Loucy (cell line): Measurements from ENCODE around the gene GPC5.

Experiments used
- H2AFZ ChIP-seq: fragments of 200-600 bp; sonication (generic); 2 replicates; pipeline ENCODE4 v1.6.0; 2016; ENCODE audit warnings: antibody characterized with exemption, mild to moderate bottlenecking, low read length, moderate library complexity
- H3F3A ChIP-seq: fragments of 200-600 bp; 2 replicates; pipeline ENCODE4 v1.6.0; 2016; ENCODE audit warnings: antibody characterized with exemption, low read depth, mild to moderate bottlenecking
- H3K27me3 ChIP-seq: fragments of 200-600 bp; sonication (generic); 2 replicates; pipeline ENCODE4 v1.6.1; 2014; ENCODE audit warnings: low read length, mild to moderate bottlenecking; ENCODE audit not compliant: insufficient read depth, poor library complexity, severe bottlenecking
- H3K36me3 ChIP-seq: fragments of 200-600 bp; sonication (generic); 2 replicates; pipeline ENCODE4 v1.6.1; 2016; ENCODE audit warnings: low read length; ENCODE audit not compliant: insufficient read depth
- H3K4me1 ChIP-seq: fragments of 200-600 bp; sonication (generic); 2 replicates; pipeline ENCODE4 v1.5.1; 2014; ENCODE audit warnings: low read length, mild to moderate bottlenecking; ENCODE audit not compliant: insufficient read depth, poor library complexity, severe bottlenecking
- H3K4me2 ChIP-seq: fragments of 200-600 bp; sonication (generic); 2 replicates; pipeline ENCODE4 v1.6.0; 2014; ENCODE audit warnings: antibody characterized with exemption, low read length, low read depth, mild to moderate bottlenecking; ENCODE audit not compliant: poor library complexity, severe bottlenecking
- H3K4me3 ChIP-seq: fragments of 200-600 bp; sonication (generic); 2 replicates; pipeline ENCODE4 v1.5.1; 2014; ENCODE audit warnings: low read length, mild to moderate bottlenecking, mixed read lengths; ENCODE audit not compliant: poor library complexity, severe bottlenecking
- H3K79me2 ChIP-seq: fragments of 200-600 bp; sonication (generic); 2 replicates; pipeline ENCODE4 v1.6.1; 2014; ENCODE audit warnings: low read length; ENCODE audit not compliant: insufficient read depth
- H3K9ac ChIP-seq: fragments of 200-600 bp; sonication (generic); 2 replicates; pipeline ENCODE4 v1.6.0; 2014; ENCODE audit warnings: mild to moderate bottlenecking, low read depth, low read length, moderate library complexity; ENCODE audit not compliant: poor library complexity, severe bottlenecking
- H3K9me2 ChIP-seq: fragments of 200-600 bp; sonication (generic); replicated peaks from 2 replicates; pipeline ENCODE4 v1.6.1; 2016; ENCODE audit warnings: low read depth, low read length, mixed read lengths
- H3K9me3 ChIP-seq: fragments of 200-600 bp; sonication (generic); 2 replicates; pipeline ENCODE4 v1.6.1; 2014; ENCODE audit warnings: mild to moderate bottlenecking, antibody characterized with exemption, low read length, low read depth; ENCODE audit not compliant: insufficient read depth
- H4K20me1 ChIP-seq: fragments of 200-600 bp; sonication (generic); 2 replicates; pipeline ENCODE4 v1.6.0; 2014; ENCODE audit warnings: antibody characterized with exemption, low read length, mild to moderate bottlenecking; ENCODE audit not compliant: insufficient read depth, poor library complexity, severe bottlenecking
- EZH2phosphoT487 ChIP-seq: fragments of 200-600 bp; IDR thresholded peaks from 2 replicates; pipeline ENCODE4 v1.6.1; 2018; ENCODE audit warnings: antibody characterized with exemption, mild to moderate bottlenecking, moderate library complexity, borderline replicate concordance
- TF ChIP-seq, protein P1 (sequence below): fragments of 200-600 bp; sonication (generic); conservative IDR thresholded peaks from 2 replicates; pipeline ENCODE4 v1.5.1; 2014; ENCODE audit warnings: mild to moderate bottlenecking, antibody characterized with exemption, low read length

Gene GPC5

GRCh38 chr13:92626274-92626673, 1227.9 kb downstream of the GPC5 start:
- TF ChIP-seq, protein P1, sequence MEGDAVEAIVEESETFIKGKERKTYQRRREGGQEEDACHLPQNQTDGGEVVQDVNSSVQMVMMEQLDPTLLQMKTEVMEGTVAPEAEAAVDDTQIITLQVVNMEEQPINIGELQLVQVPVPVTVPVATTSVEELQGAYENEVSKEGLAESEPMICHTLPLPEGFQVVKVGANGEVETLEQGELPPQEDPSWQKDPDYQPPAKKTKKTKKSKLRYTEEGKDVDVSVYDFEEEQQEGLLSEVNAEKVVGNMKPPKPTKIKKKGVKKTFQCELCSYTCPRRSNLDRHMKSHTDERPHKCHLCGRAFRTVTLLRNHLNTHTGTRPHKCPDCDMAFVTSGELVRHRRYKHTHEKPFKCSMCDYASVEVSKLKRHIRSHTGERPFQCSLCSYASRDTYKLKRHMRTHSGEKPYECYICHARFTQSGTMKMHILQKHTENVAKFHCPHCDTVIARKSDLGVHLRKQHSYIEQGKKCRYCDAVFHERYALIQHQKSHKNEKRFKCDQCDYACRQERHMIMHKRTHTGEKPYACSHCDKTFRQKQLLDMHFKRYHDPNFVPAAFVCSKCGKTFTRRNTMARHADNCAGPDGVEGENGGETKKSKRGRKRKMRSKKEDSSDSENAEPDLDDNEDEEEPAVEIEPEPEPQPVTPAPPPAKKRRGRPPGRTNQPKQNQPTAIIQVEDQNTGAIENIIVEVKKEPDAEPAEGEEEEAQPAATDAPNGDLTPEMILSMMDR, result no peak
- no peak for TF ChIP-seq EZH2phosphoT487

DNA sequence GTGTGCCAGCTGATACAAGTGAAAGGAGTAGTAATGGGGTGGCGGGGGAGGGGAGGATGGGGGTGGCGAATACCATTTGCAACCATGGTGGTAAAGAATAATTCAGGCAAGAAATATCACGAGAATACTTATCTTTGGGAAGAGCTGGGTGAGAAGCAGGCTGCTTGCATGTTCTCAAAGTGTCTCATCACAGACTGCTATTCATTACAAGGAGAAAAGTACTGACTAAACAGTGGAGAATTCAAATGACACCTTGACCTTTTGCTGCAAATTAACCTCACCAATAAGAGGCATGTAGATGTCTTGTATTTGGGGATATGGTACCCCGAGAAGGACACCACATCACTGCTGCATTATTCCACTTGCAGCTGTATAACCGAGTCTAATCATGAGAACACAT, 1242.5 kb downstream of the GPC5 start:
- Histone ChIP-seq H3K27me3 (no peaks in the 10 kb centered on the region), H3K4me3 (no peak overlapping the region), H3K36me3 (no peaks in the 10 kb centered on the region), H3K79me2 (no peaks in the 10 kb centered on the region), H3K9me3 (no peaks in the 10 kb centered on the region), H2AFZ (no peak overlapping the region), H3K4me2 (no peak overlapping the region), H3K4me1 (no peaks in the 10 kb centered on the region), H3K9ac (no peak overlapping the region), H3K9me2 (no peaks in the 10 kb centered on the region), H3F3A (no peaks in the 10 kb centered on the region), H4K20me1 (no peaks in the 10 kb centered on the region)
- TF ChIP-seq, protein P1, result no peak
- TF ChIP-seq EZH2phosphoT487, result no peak

More at GRCh38 chr13:92626274-92626673, 1227.9 kb downstream of the GPC5 start:
- Histone ChIP-seq H4K20me1 (no peaks in the 10 kb centered on the region), H3F3A (no peaks in the 10 kb centered on the region), H3K4me3 (no peak overlapping the region), H3K9me2 (no peaks in the 10 kb centered on the region), H3K9ac (no peak overlapping the region), H3K4me2 (no peak overlapping the region), H3K27me3 (no peaks in the 10 kb centered on the region), H2AFZ (no peak overlapping the region), H3K9me3 (no peaks in the 10 kb centered on the region), H3K36me3 (no peaks in the 10 kb centered on the region), H3K79me2 (no peaks in the 10 kb centered on the region), H3K4me1 (no peaks in the 10 kb centered on the region)

GRCh38 chr13:92649140-92649813, 1250.9 kb downstream of the GPC5 start:
- Histone ChIP-seq H3K4me3 (no peak overlapping the region), H3K4me1 (no peaks in the 10 kb centered on the region), H3K9me3 (no peaks in the 10 kb centered on the region), H3K4me2 (no peak overlapping the region), H2AFZ (no peak overlapping the region), H3F3A (no peaks in the 10 kb centered on the region), H3K9me2 (no peaks in the 10 kb centered on the region), H3K79me2 (no peaks in the 10 kb centered on the region), H3K27me3 (no peaks in the 10 kb centered on the region), H4K20me1 (no peaks in the 10 kb centered on the region), H3K36me3 (no peaks in the 10 kb centered on the region), H3K9ac (no peak overlapping the region)
- no peak for TF ChIP-seq EZH2phosphoT487
- TF ChIP-seq, protein P1, result no peak
